AG04450 (cell line): Measurements from ENCODE around the gene CFAP46. TPM values are rescaled to one million over a fixed set of nuclear protein-coding genes. Genes with fewer than 3 reads are reported as not detected.

Source experiments
- CTCF ChIA-PET: fragments of 300-600, 350-600 bp; formaldehyde crosslinking; extraction: SDS; loops from one replicate; lab custom pipeline; 2022; ENCODE audit warnings: antibody characterized with exemption, inconsistent platforms; lab: Charles Lee
- POLR2A ChIA-PET: fragments of 350-600 bp; formaldehyde crosslinking; extraction: SDS; loops from one replicate; lab custom pipeline; 2021; ENCODE audit warnings: antibody characterized with exemption, inconsistent platforms; lab: Yijun Ruan, JAX
- DNase-seq: peaks from one replicate; pipeline ENCODE4 v3.0.0-alpha.2; 2011; ENCODE audit warnings: low read depth, low spot score
- H3K27ac ChIP-seq: one replicate; pipeline ENCODE4 v1.5.1; 2012; ENCODE audit warnings: low read depth, low read length, control low read depth
- H3K27me3 ChIP-seq: one replicate; pipeline ENCODE4 v1.6.0; 2012; ENCODE audit warnings: low read length; ENCODE audit not compliant: control insufficient read depth, insufficient read depth
- H3K4me3 ChIP-seq: 2 replicates; pipeline ENCODE4 v1.5.1; 2011; ENCODE audit warnings: mild to moderate bottlenecking, low read depth, low read length, control low read depth
- H3K9me3 ChIP-seq: 2 replicates; pipeline ENCODE4 v1.5.1; 2012; ENCODE audit warnings: low read length; ENCODE audit not compliant: control insufficient read depth, insufficient read depth
- CTCF ChIP-seq: IDR thresholded peaks from 2 replicates; pipeline ENCODE4 v1.5.1; 2011; ENCODE audit warnings: low read depth, low read length, control low read depth, inconsistent platforms
- polyA plus RNA-seq: library from polyadenylated mRNA; depleted of rRNA; stranded (reverse); fragments of >200 nt; gene quantifications from 2 replicates; pipeline ENCODE4 v1.2.3, GENCODE V29; 2011

CFAP46 gene
- polyA plus RNA-seq, 1 experiment = 2.7 TPM

GRCh38 chr10:132786884-132787494, 155.4 kb downstream of the CFAP46 start:
- TF ChIP-seq CTCF = no peak
- Histone ChIP-seq H3K27me3 (peaks cover 42% of the 10 kb centered on the region), H3K27ac (no peak overlapping the region), H3K4me3 (no peak overlapping the region), H3K9me3 (peaks cover 7% of the 10 kb centered on the region; the same call in 1 of the 2 replicates)
- CTCF ChIA-PET = no interaction called here
- POLR2A ChIA-PET = no interaction called here
- DNase-seq = no peak

GRCh38 chr10:132786476-132786883, 155.9 kb downstream of the CFAP46 start:
- no peak for TF ChIP-seq CTCF
- Histone ChIP-seq H3K4me3 (no peak overlapping the region), H3K9me3 (peaks cover 7% of the 10 kb centered on the region; the same call in 1 of the 2 replicates), H3K27me3 (peaks cover 42% of the 10 kb centered on the region), H3K27ac (no peak overlapping the region)
- DNase-seq = no peak
- ChIA-PET CTCF (no interaction called here), POLR2A (no interaction called here)

GRCh38 chr10:132785723-132786475, 156.5 kb downstream of the CFAP46 start, which contains the start of gene NKX6-2:
NKX6-2 (minus strand) TSS chr10:132786147; CDS start chr10:132785948, 199 bp downstream.
- ChIA-PET POLR2A (no interaction called here), CTCF (no interaction called here)
- Histone ChIP-seq H3K9me3 (peaks cover 7% of the 10 kb centered on the region; the same call in 1 of the 2 replicates), H3K4me3 (no peak within 1 kb of the TSS; the same call in 1 of the 2 replicates), H3K27ac (no peak within 1 kb of the TSS), H3K27me3 (peaks cover 42% of the 10 kb centered on the region)
- no peak for DNase-seq
- TF ChIP-seq CTCF = no peak

- POLR2A ChIA-PET = no interaction called here
- CTCF ChIA-PET = no interaction called here
- TF ChIP-seq CTCF = no peak
- Histone ChIP-seq H3K27me3 (peaks cover 34% of the 10 kb centered on the region), H3K4me3 (no peak overlapping the region), H3K27ac (no peak overlapping the region), H3K9me3 (peaks cover 7% of the 10 kb centered on the region; the same call in 1 of the 2 replicates)
- no peak for DNase-seq
Observed at GRCh38 chr10:132784866-132785722, 157.3 kb downstream of the CFAP46 start.
